HFF-Myc (cell line): Measurements from ENCODE around the gene LYSMD1.
"Not testable (repeated sequence)": the region's sequence is repeated elsewhere in the genome, so short reads cannot be mapped to it uniquely, and the experiment has no call there.

Experiments used
- DNase-seq: peaks from one replicate; pipeline ENCODE4 v3.0.0-alpha.2; 2011; ENCODE audit warnings: low read depth; ENCODE audit errors: extremely low read depth
- H3K4me3 ChIP-seq: replicated peaks from 2 replicates; pipeline ENCODE4 v1.5.1; 2011; ENCODE audit warnings: low read depth, mild to moderate bottlenecking, control low read depth, low read length
- TF ChIP-seq, protein P1 (sequence below): IDR thresholded peaks from 2 replicates; pipeline ENCODE4 v1.5.1; 2012; ENCODE audit warnings: mild to moderate bottlenecking, low read depth, low read length, control low read depth; ENCODE audit errors: missing control alignments

LYSMD1 gene, protein sequence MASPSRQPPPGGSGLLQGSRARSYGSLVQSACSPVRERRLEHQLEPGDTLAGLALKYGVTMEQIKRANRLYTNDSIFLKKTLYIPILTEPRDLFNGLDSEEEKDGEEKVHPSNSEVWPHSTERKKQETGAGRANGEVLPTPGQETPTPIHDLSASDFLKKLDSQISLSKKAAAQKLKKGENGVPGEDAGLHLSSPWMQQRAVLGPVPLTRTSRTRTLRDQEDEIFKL

DNA sequence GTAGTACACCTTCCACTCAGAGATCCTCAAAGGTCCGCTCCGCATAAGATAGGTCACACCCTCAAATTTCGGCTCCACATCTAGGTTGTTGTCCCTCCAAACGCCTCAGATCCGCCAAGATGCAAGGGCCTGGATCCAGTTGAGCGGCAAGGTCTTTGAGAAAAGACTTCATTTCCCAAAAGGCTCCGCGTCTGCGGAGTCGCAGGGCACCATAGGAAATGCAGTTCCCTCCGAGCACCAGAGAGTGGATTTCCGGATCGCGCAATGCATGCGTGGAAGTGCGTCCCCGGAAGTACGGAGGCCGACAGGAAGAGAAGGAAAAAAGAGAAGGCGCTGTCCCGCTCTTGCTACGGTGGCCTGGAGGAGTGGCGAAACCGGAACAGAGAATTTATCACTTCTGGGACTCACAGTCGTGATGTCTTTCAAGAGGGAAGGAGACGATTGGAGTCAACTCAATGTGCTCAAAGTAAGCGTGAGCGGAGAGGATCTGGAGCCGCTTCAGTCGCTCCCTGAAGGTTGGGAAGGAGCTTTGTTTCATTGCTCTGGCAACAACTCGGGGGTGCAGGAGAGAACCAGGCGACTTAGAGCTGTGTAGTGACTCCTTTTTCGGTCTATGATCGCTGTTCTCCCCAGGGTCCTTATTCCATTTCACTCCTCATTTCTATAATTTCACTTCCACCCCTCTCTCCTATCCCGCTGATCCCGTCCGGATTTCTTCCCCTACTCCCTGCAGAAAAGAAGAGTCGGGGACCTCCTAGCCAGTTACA lies at the start of gene LYSMD1, which contains the start of gene SCNM1:
TSS of gene LYSMD1 (minus strand) at position 165 of the 767 bp plus-strand sequence. CDS start 644 bp downstream, outside the sequence.
TSS of gene SCNM1 (plus strand) at position 407 of the 767 bp plus-strand sequence. CDS start at position 416, 9 bp downstream.
- DNase-seq = peak; percentile 98
- TF ChIP-seq, protein P1, sequence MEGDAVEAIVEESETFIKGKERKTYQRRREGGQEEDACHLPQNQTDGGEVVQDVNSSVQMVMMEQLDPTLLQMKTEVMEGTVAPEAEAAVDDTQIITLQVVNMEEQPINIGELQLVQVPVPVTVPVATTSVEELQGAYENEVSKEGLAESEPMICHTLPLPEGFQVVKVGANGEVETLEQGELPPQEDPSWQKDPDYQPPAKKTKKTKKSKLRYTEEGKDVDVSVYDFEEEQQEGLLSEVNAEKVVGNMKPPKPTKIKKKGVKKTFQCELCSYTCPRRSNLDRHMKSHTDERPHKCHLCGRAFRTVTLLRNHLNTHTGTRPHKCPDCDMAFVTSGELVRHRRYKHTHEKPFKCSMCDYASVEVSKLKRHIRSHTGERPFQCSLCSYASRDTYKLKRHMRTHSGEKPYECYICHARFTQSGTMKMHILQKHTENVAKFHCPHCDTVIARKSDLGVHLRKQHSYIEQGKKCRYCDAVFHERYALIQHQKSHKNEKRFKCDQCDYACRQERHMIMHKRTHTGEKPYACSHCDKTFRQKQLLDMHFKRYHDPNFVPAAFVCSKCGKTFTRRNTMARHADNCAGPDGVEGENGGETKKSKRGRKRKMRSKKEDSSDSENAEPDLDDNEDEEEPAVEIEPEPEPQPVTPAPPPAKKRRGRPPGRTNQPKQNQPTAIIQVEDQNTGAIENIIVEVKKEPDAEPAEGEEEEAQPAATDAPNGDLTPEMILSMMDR = no peak

DNA sequence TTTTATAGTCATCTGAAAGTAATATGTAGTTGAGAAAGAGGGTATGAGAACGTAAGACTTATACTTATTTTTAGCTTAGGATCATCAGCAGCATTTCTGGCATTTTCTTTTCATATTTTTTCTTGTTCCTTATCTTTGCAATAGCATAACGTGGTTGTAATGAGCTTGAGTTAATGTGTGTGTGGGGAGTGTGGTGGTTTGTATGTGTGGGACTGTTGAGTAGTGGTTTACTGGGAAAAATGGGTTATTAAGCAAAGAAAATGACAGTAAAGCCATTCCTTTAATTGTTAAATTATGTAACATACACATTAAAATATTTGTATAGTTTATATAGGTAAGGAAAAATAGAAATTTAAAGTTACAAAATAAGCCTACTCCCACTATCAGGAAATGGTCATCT lies 47.9 kb upstream of the LYSMD1 start:
- H3K4me3 ChIP-seq = no peak overlapping the region
- TF ChIP-seq, protein P1 = no peak
- DNase-seq = no peak

More for the DNA sequence above, at the start of gene LYSMD1, which contains the start of gene SCNM1:
- peak within 1 kb of the TSS; percentile 100 for H3K4me3 ChIP-seq

DNA sequence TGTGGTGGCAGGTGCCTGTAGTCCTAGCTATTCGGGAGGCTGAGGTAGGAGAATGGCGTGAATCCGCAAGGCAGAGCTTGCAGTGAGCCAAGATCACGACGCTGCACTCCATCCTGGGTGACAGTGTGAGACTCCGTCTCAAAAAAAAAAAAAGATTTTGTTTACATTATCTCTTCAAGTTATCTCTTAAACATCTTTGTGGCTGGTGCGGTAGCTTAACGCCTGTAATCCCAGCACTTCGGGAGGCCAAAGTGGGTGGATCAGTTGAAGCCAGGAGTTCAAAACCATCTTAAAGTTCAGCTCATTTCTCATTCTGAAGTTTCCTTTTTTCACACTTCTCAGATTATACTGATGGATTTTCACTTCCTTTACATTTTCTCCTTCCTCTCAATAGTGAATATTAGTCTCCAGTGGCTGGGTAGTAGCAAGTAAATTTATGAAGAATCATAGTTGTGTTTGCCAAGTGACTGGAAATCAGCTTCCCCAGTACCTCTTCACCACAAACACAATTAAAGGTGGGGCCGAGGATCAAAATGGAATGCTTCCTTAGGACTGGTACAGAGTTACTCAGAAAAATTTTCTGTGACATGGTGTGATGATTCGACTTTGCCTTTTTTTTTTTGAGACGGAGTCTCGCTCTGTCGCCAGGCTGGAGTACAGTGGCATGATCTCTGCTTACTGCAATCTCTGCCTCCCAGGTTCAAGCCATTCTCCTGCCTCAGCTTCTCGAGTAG lies 46.4 kb upstream of the LYSMD1 start:
- DNase-seq = no peak
- TF ChIP-seq, protein P1 = no peak
- no peak overlapping the region for H3K4me3 ChIP-seq

DNA sequence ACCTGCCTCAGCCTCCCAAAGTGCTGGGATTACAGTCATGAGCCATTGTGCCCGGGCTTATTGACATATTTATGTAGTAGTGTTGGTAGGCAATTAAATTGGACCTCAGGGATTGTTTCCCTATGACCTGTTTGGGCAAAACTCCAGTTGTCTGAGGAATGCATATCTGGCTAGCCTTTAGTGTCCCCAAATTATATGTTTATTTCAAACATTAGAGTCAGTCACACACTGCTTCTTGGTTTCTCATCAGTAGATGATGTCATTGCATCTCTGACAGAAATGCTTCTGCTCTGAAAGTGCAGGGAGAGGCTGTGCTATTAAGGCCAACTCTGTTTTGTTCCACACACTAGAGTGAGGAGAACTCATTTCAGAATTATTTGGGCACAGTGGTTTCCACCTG lies 45.1 kb upstream of the LYSMD1 start:
- DNase-seq = no peak
- H3K4me3 ChIP-seq = no peak overlapping the region
- TF ChIP-seq, protein P1 = no peak

DNA sequence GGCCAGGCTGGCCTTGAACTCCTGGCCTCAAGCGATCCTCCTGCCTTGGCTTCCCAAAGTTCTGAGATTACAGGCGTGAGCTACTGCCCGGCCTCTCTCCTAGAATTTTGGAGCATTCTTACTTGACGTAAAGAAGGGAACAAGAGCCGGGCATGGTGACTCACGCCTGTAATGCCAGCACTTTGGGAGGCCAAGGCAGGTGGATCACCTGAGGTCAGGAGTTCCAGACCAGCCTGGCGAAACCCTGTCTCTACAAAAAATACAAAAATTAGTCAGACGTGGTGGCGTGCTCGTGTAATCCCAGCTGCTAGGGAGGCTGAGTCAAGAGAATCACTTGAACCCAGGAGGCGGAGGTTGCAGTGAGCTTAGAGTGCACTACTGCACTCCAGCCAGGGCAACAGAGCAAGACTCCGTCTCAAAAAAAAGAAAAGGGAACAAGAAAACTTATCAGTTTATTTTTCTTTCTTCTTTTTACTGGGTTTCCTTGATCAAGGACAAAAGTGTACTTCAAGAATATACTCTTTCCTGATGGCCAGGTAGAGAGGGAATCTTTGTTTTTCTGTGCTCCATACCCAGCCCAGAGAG lies 39.8 kb upstream of the LYSMD1 start:
- not testable (repeated sequence) for H3K4me3 ChIP-seq, DNase-seq

DNA sequence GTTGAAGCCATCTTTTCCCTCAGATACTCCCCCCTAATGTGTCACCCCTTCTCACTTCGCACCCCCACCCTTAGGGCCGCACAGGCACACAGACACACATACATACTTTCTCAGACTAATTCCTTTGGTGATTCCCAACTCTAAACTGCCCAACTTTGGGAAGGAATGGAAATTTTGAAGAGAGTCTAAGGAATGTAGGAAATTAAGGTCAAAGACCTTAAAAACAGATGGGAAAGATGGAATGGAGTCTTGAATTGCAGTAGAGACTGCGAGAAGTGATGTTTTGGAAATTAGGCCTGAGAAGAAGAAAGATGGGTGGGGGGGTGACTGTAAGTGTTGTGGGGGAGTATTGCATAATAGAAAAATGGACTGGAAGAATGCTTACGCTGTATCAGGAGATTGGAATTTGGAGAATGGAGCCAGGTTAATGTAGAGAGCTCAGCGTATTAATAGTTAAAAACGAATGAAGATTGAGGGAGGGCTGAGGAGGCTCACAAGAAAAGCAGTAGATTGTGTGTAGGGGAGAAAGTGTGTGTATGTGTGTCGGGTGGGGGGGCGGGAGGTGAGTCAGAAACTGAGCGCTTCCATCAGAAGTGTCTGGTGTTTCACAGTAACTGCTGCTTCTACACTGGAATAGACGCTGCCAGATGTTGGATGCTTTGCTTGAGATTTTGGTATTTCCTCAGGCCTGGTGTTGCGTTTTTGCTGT lies 34.3 kb upstream of the LYSMD1 start:
- peak; percentile 66 for DNase-seq
- TF ChIP-seq, protein P1 = no peak
- H3K4me3 ChIP-seq = peak overlapping the region; percentile 100
